Measurements from ENCODE around the gene MND1. TPM values are rescaled to one million over a fixed set of nuclear protein-coding genes. Genes with fewer than 3 reads are reported as not detected.

The MND1 gene
- total RNA-seq, 3 donors from 2014 or later (not counting 1 experiment from before 2014, with no cell fraction given), result 0.33 TPM; not detected in 2

- Mint-ChIP-seq H3K9me3 (peaks cover 3 to 4% of the 10 kb centered on the region in 2 donors), H3K4me3 (no peak overlapping the region), H3K27me3 (ENCODE audit: low read depth in 2 of 2) (no peaks in the 10 kb centered on the region), H3K27ac (no peak overlapping the region), H3K4me1 (peaks cover 18 to 26% of the 10 kb centered on the region in 2 donors), H3K36me3 (peaks cover 6% of the 10 kb centered on the region)
- H3K4me3 ChIP-seq (ENCODE audit: low read length), result no peak overlapping the region
- H3K9me3 ChIP-seq (ENCODE audit: control insufficient read depth, insufficient read depth, low read length), result peaks cover 6% of the 10 kb centered on the region
- H3K27me3 ChIP-seq (ENCODE audit: control insufficient read depth, insufficient read depth, low read length), result no peaks in the 10 kb centered on the region
- H3K36me3 ChIP-seq (ENCODE audit: control insufficient read depth, insufficient read depth, low read length), result no peaks in the 10 kb centered on the region
- DNase-seq (peak in 1 of 2 donors; percentile 58), ATAC-seq (no peak)
- peaks cover 31% of the 10 kb centered on the region for H3K4me1 ChIP-seq (ENCODE audit: control insufficient read depth, insufficient read depth, low read length)
- WGBS (ENCODE audit: insufficient coverage), result 77% methylated on average over 3 of the region's 3 CpGs
- TF ChIP-seq CTCF (IDR thresholded peaks at IDR 0.05), result no peak
- H3K27ac ChIP-seq (ENCODE audit: low read length), result no peak overlapping the region
- intact Hi-C loops (cut with micrococcal nuclease), result no loop called here
These were observed 84.5 kb downstream of the MND1 start for GRCh38 chr4:153428941-153429475.

GRCh38 chr4:153432965-153433753, 88.7 kb downstream of the MND1 start:
- Mint-ChIP-seq H3K27me3 (ENCODE audit: low read depth in 2 of 2) (no peaks in the 10 kb centered on the region), H3K27ac (peak overlapping the region; percentile 85 to 98), H3K36me3 (peaks cover 6% of the 10 kb centered on the region), H3K4me1 (peaks cover 13 to 14% of the 10 kb centered on the region in 2 donors), H3K9me3 (peaks cover 3 to 4% of the 10 kb centered on the region in 2 donors), H3K4me3 (peak overlapping the region; percentile 96)
- Histone ChIP-seq H3K27me3 (ENCODE audit: control insufficient read depth, insufficient read depth, low read length) (no peaks in the 10 kb centered on the region), H3K4me3 (ENCODE audit: low read length) (peak overlapping the region; percentile 2), H3K27ac (ENCODE audit: low read length) (peak overlapping the region; percentile 74), H3K4me1 (ENCODE audit: control insufficient read depth, insufficient read depth, low read length) (peaks cover 30% of the 10 kb centered on the region), H3K36me3 (ENCODE audit: control insufficient read depth, insufficient read depth, low read length) (no peaks in the 10 kb centered on the region), H3K9me3 (ENCODE audit: control insufficient read depth, insufficient read depth, low read length) (peaks cover 6% of the 10 kb centered on the region)
- DNase-seq, result peak; percentile 52 to 86
- intact Hi-C loops (cut with micrococcal nuclease), result loop anchor here (1.0 to 2.0 kb wide), 2 partner anchors 88 to 141 kb away; partner anchors contain the start of gene MND1
- 32% methylated on average over 12 of the region's 12 CpGs for WGBS (ENCODE audit: insufficient coverage)
- peak; percentile 66 for TF ChIP-seq CTCF (IDR thresholded peaks at IDR 0.05)
- peak; percentile 92 to 97 (median 94) for ATAC-seq

GRCh38 chr4:153433754-153434105, 89.2 kb downstream of the MND1 start:
- Histone ChIP-seq H3K4me3 (ENCODE audit: low read length) (peak overlapping the region; percentile 2), H3K36me3 (ENCODE audit: control insufficient read depth, insufficient read depth, low read length) (no peaks in the 10 kb centered on the region), H3K27ac (ENCODE audit: low read length) (peak overlapping the region; percentile 74), H3K9me3 (ENCODE audit: control insufficient read depth, insufficient read depth, low read length) (peaks cover 6% of the 10 kb centered on the region), H3K4me1 (ENCODE audit: control insufficient read depth, insufficient read depth, low read length) (peaks cover 33% of the 10 kb centered on the region), H3K27me3 (ENCODE audit: control insufficient read depth, insufficient read depth, low read length) (no peaks in the 10 kb centered on the region)
- H3K4me3 Mint-ChIP-seq, result peak overlapping the region; percentile 96
- peaks cover 3 to 4% of the 10 kb centered on the region in 2 donors for H3K9me3 Mint-ChIP-seq
- H3K27me3 Mint-ChIP-seq (ENCODE audit: low read depth in 2 of 2), result no peaks in the 10 kb centered on the region
- WGBS (ENCODE audit: insufficient coverage), result 33% methylated on average over 2 of the region's 3 CpGs
- no peak for DNase-seq
- H3K4me1 Mint-ChIP-seq, result peaks cover 19 to 20% of the 10 kb centered on the region in 2 donors
- H3K27ac Mint-ChIP-seq, result peak overlapping the region; percentile 85 to 98
- H3K36me3 Mint-ChIP-seq, result peaks cover 6% of the 10 kb centered on the region
- no peak for ATAC-seq
- no peak for TF ChIP-seq CTCF (IDR thresholded peaks at IDR 0.05)
- intact Hi-C loops (cut with micrococcal nuclease), result loop anchor here (1.0 to 2.0 kb wide), 2 partner anchors 89 to 141 kb away; partner anchors contain the start of gene MND1

Data from natural killer cell (primary cell).